GM04503 (cell line): ENCODE results near the gene CACNA2D1.
"Not testable (repeated sequence)": the region's sequence is repeated elsewhere in the genome, so short reads cannot be mapped to it uniquely, and the experiment has no call there.

Experiments used
- DNase-seq: peaks from one replicate; pipeline ENCODE4 v3.0.0-alpha.2; 2012; ENCODE audit warnings: low read depth

CACNA2D1 gene

GRCh38 chr7:82039621-82040020 lies 404.0 kb downstream of the CACNA2D1 start:
- no peak for DNase-seq

GRCh38 chr7:82036146-82036886 lies 407.3 kb downstream of the CACNA2D1 start:
- peak; percentile 71 for DNase-seq

- DNase-seq = no peak
Observed at GRCh38 chr7:82035456-82035855, 408.1 kb downstream of the CACNA2D1 start.

- DNase-seq = no peak
Observed at GRCh38 chr7:82032901-82033300, 410.7 kb downstream of the CACNA2D1 start.

GRCh38 chr7:82029236-82029913 lies 414.2 kb downstream of the CACNA2D1 start:
- no peak for DNase-seq

GRCh38 chr7:82028097-82028496 lies 415.5 kb downstream of the CACNA2D1 start:
- DNase-seq = no peak

GRCh38 chr7:82021713-82022112 lies 421.9 kb downstream of the CACNA2D1 start:
- DNase-seq = no peak

GRCh38 chr7:82021036-82021435 lies 422.5 kb downstream of the CACNA2D1 start:
- no peak for DNase-seq

- no peak for DNase-seq
Observed at GRCh38 chr7:82019551-82020475, 423.8 kb downstream of the CACNA2D1 start.

- no peak for DNase-seq
Observed at GRCh38 chr7:82018226-82018625, 425.4 kb downstream of the CACNA2D1 start.

- no peak for DNase-seq
Observed at GRCh38 chr7:82017334-82017943, 426.1 kb downstream of the CACNA2D1 start.

- no peak for DNase-seq
Observed at GRCh38 chr7:82015751-82016150, 427.8 kb downstream of the CACNA2D1 start.

GRCh38 chr7:82014574-82014973 lies 429.0 kb downstream of the CACNA2D1 start:
- not testable (repeated sequence) for DNase-seq

- no peak for DNase-seq
Observed at GRCh38 chr7:82012453-82012852, 431.1 kb downstream of the CACNA2D1 start.

- DNase-seq = no peak
Observed at GRCh38 chr7:82010416-82010815, 433.2 kb downstream of the CACNA2D1 start.

- no peak for DNase-seq
Observed at GRCh38 chr7:82007315-82007714, 436.3 kb downstream of the CACNA2D1 start.

- DNase-seq = no peak
Observed at GRCh38 chr7:82005056-82005455, 438.5 kb downstream of the CACNA2D1 start.

- DNase-seq = no peak
Observed at GRCh38 chr7:81993186-81993585, 450.4 kb downstream of the CACNA2D1 start.

GRCh38 chr7:81990395-81990794 lies 453.2 kb downstream of the CACNA2D1 start:
- peak; percentile 3 for DNase-seq

- DNase-seq = no peak
Observed at GRCh38 chr7:81986723-81987470, 456.7 kb downstream of the CACNA2D1 start.

GRCh38 chr7:81983406-81983805 lies 460.2 kb downstream of the CACNA2D1 start:
- no peak for DNase-seq
